ENCODE data around the gene ARHGAP12.

Gene ARHGAP12

GRCh38 chr10:31947144-31947926 lies 18.7 kb upstream of the ARHGAP12 start:
- peak; percentile 43 for TF ChIP-seq CTCF (IDR thresholded peaks at IDR 0.05)
- DNase-seq (ENCODE audit: low spot score), result no peak
- H3K4me3 ChIP-seq, result peak overlapping the region; percentile 19
- H3K27ac ChIP-seq, result peak overlapping the region in 1 of 2 donors; percentile 5

GRCh38 chr10:31945392-31945791 lies 16.8 kb upstream of the ARHGAP12 start:
- DNase-seq (ENCODE audit: low spot score), result no peak
- no peak overlapping the region for H3K4me3 ChIP-seq

GRCh38 chr10:31944071-31944433 lies 15.4 kb upstream of the ARHGAP12 start:
- no peak overlapping the region for H3K4me3 ChIP-seq
- no peak overlapping the region for H3K27ac ChIP-seq
- DNase-seq (ENCODE audit: low spot score), result no peak
- no peak for TF ChIP-seq CTCF (IDR thresholded peaks at IDR 0.05)

More at GRCh38 chr10:31945392-31945791, 16.8 kb upstream of the ARHGAP12 start:
- no peak overlapping the region for H3K27ac ChIP-seq
- TF ChIP-seq CTCF (IDR thresholded peaks at IDR 0.05), result no peak

- H3K27ac ChIP-seq, result no peak overlapping the region
- no peak for TF ChIP-seq CTCF (IDR thresholded peaks at IDR 0.05)
- DNase-seq (ENCODE audit: low spot score), result no peak
- H3K4me3 ChIP-seq, result no peak overlapping the region
Observed at GRCh38 chr10:31942892-31943291, 14.3 kb upstream of the ARHGAP12 start.

DNA sequence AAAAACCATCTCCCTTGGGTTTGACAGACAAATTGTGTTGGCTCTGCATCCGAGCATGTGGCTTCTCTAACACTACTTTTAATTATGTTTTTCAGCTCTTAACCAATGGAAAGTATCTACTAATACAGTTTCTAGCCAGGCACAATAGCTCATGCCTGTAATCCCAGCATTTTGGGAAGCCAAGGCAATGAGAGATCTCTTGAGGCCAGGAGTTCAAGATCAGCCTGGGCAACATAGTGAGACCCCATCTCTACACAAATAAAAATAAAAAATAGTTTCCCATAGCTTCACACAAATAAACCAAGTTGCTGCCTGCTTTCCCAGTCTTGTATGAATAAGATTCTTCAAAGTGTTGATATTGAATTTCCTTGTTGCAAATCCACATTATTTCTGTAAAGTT lies 13.8 kb upstream of the ARHGAP12 start:
- H3K27ac ChIP-seq, result no peak overlapping the region
- no peak overlapping the region for H3K4me3 ChIP-seq
- no peak for DNase-seq (ENCODE audit: low spot score)
- TF ChIP-seq CTCF (IDR thresholded peaks at IDR 0.05), result no peak

GRCh38 chr10:31940839-31941653 lies 12.4 kb upstream of the ARHGAP12 start:
- no peak overlapping the region for H3K27ac ChIP-seq
- TF ChIP-seq CTCF (IDR thresholded peaks at IDR 0.05), result no peak
- no peak overlapping the region for H3K4me3 ChIP-seq
- DNase-seq (ENCODE audit: low spot score), result no peak

Measured in coronary artery (tissue), 2 donors.